Neutrophil (primary cell): ENCODE results near the gene OSBPL3.

ENCODE experiments used
- H3K27ac ChIP-seq: fragments of 200-600 bp; sonication (generic); 2 replicates; pipeline ENCODE4 v1.5.1; 2016; ENCODE audit warnings: mild to moderate bottlenecking, moderate library complexity
- H3K27me3 ChIP-seq: fragments of 200-600 bp; sonication (generic); 2 replicates; pipeline ENCODE4 v1.6.0; 2016; ENCODE audit warnings: mild to moderate bottlenecking
- H3K36me3 ChIP-seq: fragments of 200-600 bp; sonication (generic); 2 replicates; pipeline ENCODE4 v1.5.1; 2017
- H3K4me1 ChIP-seq, 2 experiments: fragments of 200-600 bp in 1 of 2; sonication (generic) in 1 of 2; 1 replicate in 1 of 2; 2 replicates in 1 of 2; pipeline versions ENCODE4 v1.5.1 to v1.6.1; 2013 to 2016; ENCODE audit warnings: low read depth in 1 of 2, low read length in 1 of 2, mild to moderate bottlenecking in 1 of 2, moderate library complexity in 1 of 2; ENCODE audit not compliant: control insufficient read depth in 1 of 2, insufficient read depth in 1 of 2
- H3K4me3 ChIP-seq, 2 experiments: fragments of 200-600 bp in 1 of 2; sonication (generic) in 1 of 2; 1 replicate in 1 of 2; 2 replicates in 1 of 2; pipeline ENCODE4 v1.5.1; 2013 to 2016; ENCODE audit warnings: low read depth in 1 of 2, low read length in 1 of 2, mild to moderate bottlenecking in 1 of 2, moderate library complexity in 1 of 2
- H3K9me3 ChIP-seq: fragments of 200-600 bp; sonication (generic); 2 replicates; pipeline ENCODE4 v1.5.1; 2016
- CTCF ChIP-seq: fragments of 200-600 bp; sonication (generic); IDR thresholded peaks from 2 replicates; pipeline ENCODE4 v1.5.1; 2016; ENCODE audit warnings: antibody characterized with exemption

Gene OSBPL3

GRCh38 chr7:24868741-24869140, 111.2 kb downstream of the OSBPL3 start:
- Histone ChIP-seq H3K9me3 (no peaks in the 10 kb centered on the region), H3K27me3 (no peaks in the 10 kb centered on the region), H3K27ac (no peak overlapping the region), H3K4me1 (no peaks in the 10 kb centered on the region), H3K36me3 (no peaks in the 10 kb centered on the region), H3K4me3 (no peak overlapping the region)
- no peak for TF ChIP-seq CTCF

- no peak overlapping the region for H3K27ac ChIP-seq
- H3K9me3 ChIP-seq: no peaks in the 10 kb centered on the region
- H3K4me3 ChIP-seq: no peak overlapping the region
- TF ChIP-seq CTCF: no peak
- no peaks in the 10 kb centered on the region for H3K4me1 ChIP-seq
- H3K36me3 ChIP-seq: no peaks in the 10 kb centered on the region
- H3K27me3 ChIP-seq: no peaks in the 10 kb centered on the region
Observed at GRCh38 chr7:24866004-24866615, 113.9 kb downstream of the OSBPL3 start.

- no peak overlapping the region for H3K27ac ChIP-seq
- H3K36me3 ChIP-seq: no peaks in the 10 kb centered on the region
- no peak for TF ChIP-seq CTCF
Observed at GRCh38 chr7:24864214-24864817, 115.7 kb downstream of the OSBPL3 start.

GRCh38 chr7:24863626-24864025, 116.4 kb downstream of the OSBPL3 start:
- H3K27ac ChIP-seq: no peak overlapping the region
- no peaks in the 10 kb centered on the region for H3K9me3 ChIP-seq
- no peaks in the 10 kb centered on the region for H3K4me1 ChIP-seq
- no peaks in the 10 kb centered on the region for H3K27me3 ChIP-seq
- H3K4me3 ChIP-seq: no peak overlapping the region
- no peaks in the 10 kb centered on the region for H3K36me3 ChIP-seq
- no peak for TF ChIP-seq CTCF

More at GRCh38 chr7:24864214-24864817, 115.7 kb downstream of the OSBPL3 start:
- no peaks in the 10 kb centered on the region for H3K4me1 ChIP-seq
- H3K27me3 ChIP-seq: no peaks in the 10 kb centered on the region
- H3K9me3 ChIP-seq: no peaks in the 10 kb centered on the region
- no peak overlapping the region for H3K4me3 ChIP-seq

GRCh38 chr7:24862461-24862860, 117.5 kb downstream of the OSBPL3 start:
- Histone ChIP-seq H3K9me3 (no peaks in the 10 kb centered on the region), H3K27ac (no peak overlapping the region), H3K27me3 (no peaks in the 10 kb centered on the region), H3K4me1 (no peaks in the 10 kb centered on the region), H3K4me3 (no peak overlapping the region), H3K36me3 (no peaks in the 10 kb centered on the region)
- TF ChIP-seq CTCF: no peak
